Panc1 (cell line): ENCODE measurements around the gene TIGD6. TPM values are rescaled to one million over a fixed set of nuclear protein-coding genes. Genes with fewer than 3 reads are reported as not detected.

Experiments used
- ATAC-seq: fragments of 200-7000 bp; cut with Tn5 transposase; 2 replicates; pipeline ENCODE4 v1.9.1; 2020; ENCODE audit warnings: mild to moderate bottlenecking, moderate library complexity
- BruUV-seq: library from RNA; stranded (reverse); fragments of 400-500 nt; replicated peaks from 2 replicates; lab custom pipeline; 2021; lab: Mats Ljungman, UMichigan
- CTCF ChIA-PET: fragments of 300-600 bp; sonication (Branson Sonifier 250); formaldehyde crosslinking; loops from one replicate; lab custom pipeline; 2022; ENCODE audit warnings: antibody characterized with exemption; lab: Charles Lee
- POLR2A ChIA-PET: fragments of 300-600 bp; sonication (Branson Sonifier 250); formaldehyde crosslinking; loops from one replicate; lab custom pipeline; 2022; ENCODE audit warnings: antibody characterized with exemption; lab: Charles Lee
- DNase-seq: peaks from one replicate; pipeline ENCODE4 v3.0.0-alpha.2; 2010; ENCODE audit warnings: low read depth, low spot score
- H3K27ac ChIP-seq: 2 replicates; pipeline ENCODE4 v1.5.1; 2011; ENCODE audit warnings: mild to moderate bottlenecking, low read length, inconsistent platforms
- H3K27me3 ChIP-seq: fragments of 200-500 bp; sonication (Bioruptor generic); 2 replicates; pipeline ENCODE4 v1.6.0; 2014; ENCODE audit warnings: low read length, inconsistent platforms; ENCODE audit not compliant: control insufficient read depth, insufficient read depth
- H3K36me3 ChIP-seq: fragments of 200-500 bp; sonication (Bioruptor generic); 2 replicates; pipeline ENCODE4 v1.5.1; 2014; ENCODE audit warnings: inconsistent platforms, mild to moderate bottlenecking, low read length, moderate library complexity; ENCODE audit not compliant: control insufficient read depth, insufficient read depth
- H3K4me1 ChIP-seq: 2 replicates; pipeline ENCODE4 v1.5.1; 2011; ENCODE audit warnings: inconsistent platforms, mild to moderate bottlenecking, low read length, moderate library complexity; ENCODE audit not compliant: control insufficient read depth, insufficient read depth
- H3K4me3 ChIP-seq, 2 experiments: 2 replicates each; pipeline ENCODE4 v1.5.1; 2011 to 2012; ENCODE audit warnings: low read depth in 2 of 2, low read length in 2 of 2, mild to moderate bottlenecking in 2 of 2, inconsistent platforms in 1 of 2, moderate library complexity in 1 of 2
- H3K9me3 ChIP-seq: fragments of 200-500 bp; sonication (Bioruptor generic); 2 replicates; pipeline ENCODE4 v1.5.1; 2014; ENCODE audit warnings: low read depth, mild to moderate bottlenecking, inconsistent platforms, low read length, moderate library complexity; ENCODE audit not compliant: control insufficient read depth, insufficient read depth
- POLR2AphosphoS5 ChIP-seq: IDR thresholded peaks from 2 replicates; pipeline ENCODE4 v1.6.1; 2012; ENCODE audit warnings: mild to moderate bottlenecking, low read depth, low read length, moderate library complexity
- SIN3A ChIP-seq: IDR thresholded peaks from 2 replicates; pipeline ENCODE4 v1.6.1; 2012; ENCODE audit warnings: low read depth, mild to moderate bottlenecking, low read length, moderate library complexity, borderline replicate concordance; ENCODE audit not compliant: insufficient read depth
- TCF7L2 ChIP-seq: IDR thresholded peaks from 2 replicates; pipeline ENCODE4 v1.6.1; 2011; ENCODE audit warnings: mild to moderate bottlenecking, low read depth, low read length, inconsistent platforms
- in situ Hi-C: cut with HindIII; loops from 2 replicates; pipeline ENCODE4 v1.10.0; 2016; ENCODE audit warnings: low sequenced_read_pairs, low pct_unique_long_range_greater_than_20kb
- intact Hi-C: fragments of 100-400 bp; cut with micrococcal nuclease; formaldehyde crosslinking; loops from one replicate; pipeline ENCODE4 v1.10.0; 2022; ENCODE audit not compliant: unreplicated experiment
- total RNA-seq: library from RNA; stranded (reverse); gene quantifications from one replicate; pipeline ENCODE4 v1.2.1, GENCODE V29; 2021; ENCODE audit not compliant: unreplicated experiment
- TF ChIP-seq, protein P1 (sequence below): fragments of 450-650 bp; IDR thresholded peaks from 2 replicates; pipeline ENCODE4 v1.5.1; 2017; ENCODE audit warnings: mild to moderate bottlenecking
- TF ChIP-seq, protein P2 (sequence below), 2 experiments: IDR thresholded peaks; 2 replicates each; pipeline ENCODE4 v1.6.1; 2011 to 2012; ENCODE audit warnings: low read depth in 2 of 2, control low read depth in 1 of 2, low read length in 1 of 2, mild to moderate bottlenecking in 1 of 2, moderate library complexity in 1 of 2; ENCODE audit not compliant: insufficient read depth in 1 of 2

TIGD6 gene
- total RNA-seq, 1 experiment from 2014 or later, result 7.1 TPM

DNA sequence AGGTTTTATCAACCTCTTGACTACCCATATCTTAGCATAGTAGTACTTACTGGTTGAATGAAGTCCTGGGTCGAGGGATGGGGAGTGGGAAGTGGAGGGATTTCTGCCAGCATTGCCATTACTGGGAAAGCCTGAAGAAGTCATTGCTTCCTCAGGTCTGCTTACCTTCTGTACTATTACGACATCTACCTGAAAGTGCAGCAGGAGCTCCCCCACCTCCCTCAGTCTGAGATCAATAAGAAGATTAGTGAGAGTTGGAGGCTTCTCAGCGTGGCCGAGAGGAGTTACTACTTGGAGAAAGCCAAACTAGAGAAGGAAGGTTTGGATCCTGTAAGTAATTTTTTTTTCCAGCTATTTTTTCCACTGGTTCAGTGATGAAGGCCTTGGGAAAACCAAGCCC, 5.9 kb upstream of the TIGD6 start:
- peaks cover 29% of the 10 kb centered on the region for H3K36me3 ChIP-seq
- ATAC-seq, result no peak
- BruUV-seq, result no TSS peak
- H3K27me3 ChIP-seq, result no peaks in the 10 kb centered on the region
- ChIA-PET POLR2A (interaction anchor here (1.2 kb wide), 1 partner anchor 15 kb away, joined by 12 read pairs; no protein-coding TSS in a partner anchor), CTCF (interaction anchor here (0.7 kb wide), 1 partner anchor 284 kb away, joined by 3 read pairs; no protein-coding TSS in a partner anchor)
- no peaks in the 10 kb centered on the region for H3K9me3 ChIP-seq
- H3K27ac ChIP-seq, result no peak overlapping the region
- in situ Hi-C loops, result no loop called here
- intact Hi-C loops, result no loop called here
- no peak overlapping the region for H3K4me3 ChIP-seq
- H3K4me1 ChIP-seq, result peaks cover 11% of the 10 kb centered on the region
- TF ChIP-seq SIN3A (no peak), TCF7L2 (no peak), POLR2AphosphoS5 (no peak)
- TF ChIP-seq, protein P1, sequence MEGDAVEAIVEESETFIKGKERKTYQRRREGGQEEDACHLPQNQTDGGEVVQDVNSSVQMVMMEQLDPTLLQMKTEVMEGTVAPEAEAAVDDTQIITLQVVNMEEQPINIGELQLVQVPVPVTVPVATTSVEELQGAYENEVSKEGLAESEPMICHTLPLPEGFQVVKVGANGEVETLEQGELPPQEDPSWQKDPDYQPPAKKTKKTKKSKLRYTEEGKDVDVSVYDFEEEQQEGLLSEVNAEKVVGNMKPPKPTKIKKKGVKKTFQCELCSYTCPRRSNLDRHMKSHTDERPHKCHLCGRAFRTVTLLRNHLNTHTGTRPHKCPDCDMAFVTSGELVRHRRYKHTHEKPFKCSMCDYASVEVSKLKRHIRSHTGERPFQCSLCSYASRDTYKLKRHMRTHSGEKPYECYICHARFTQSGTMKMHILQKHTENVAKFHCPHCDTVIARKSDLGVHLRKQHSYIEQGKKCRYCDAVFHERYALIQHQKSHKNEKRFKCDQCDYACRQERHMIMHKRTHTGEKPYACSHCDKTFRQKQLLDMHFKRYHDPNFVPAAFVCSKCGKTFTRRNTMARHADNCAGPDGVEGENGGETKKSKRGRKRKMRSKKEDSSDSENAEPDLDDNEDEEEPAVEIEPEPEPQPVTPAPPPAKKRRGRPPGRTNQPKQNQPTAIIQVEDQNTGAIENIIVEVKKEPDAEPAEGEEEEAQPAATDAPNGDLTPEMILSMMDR, result no peak
- TF ChIP-seq, protein P2, sequence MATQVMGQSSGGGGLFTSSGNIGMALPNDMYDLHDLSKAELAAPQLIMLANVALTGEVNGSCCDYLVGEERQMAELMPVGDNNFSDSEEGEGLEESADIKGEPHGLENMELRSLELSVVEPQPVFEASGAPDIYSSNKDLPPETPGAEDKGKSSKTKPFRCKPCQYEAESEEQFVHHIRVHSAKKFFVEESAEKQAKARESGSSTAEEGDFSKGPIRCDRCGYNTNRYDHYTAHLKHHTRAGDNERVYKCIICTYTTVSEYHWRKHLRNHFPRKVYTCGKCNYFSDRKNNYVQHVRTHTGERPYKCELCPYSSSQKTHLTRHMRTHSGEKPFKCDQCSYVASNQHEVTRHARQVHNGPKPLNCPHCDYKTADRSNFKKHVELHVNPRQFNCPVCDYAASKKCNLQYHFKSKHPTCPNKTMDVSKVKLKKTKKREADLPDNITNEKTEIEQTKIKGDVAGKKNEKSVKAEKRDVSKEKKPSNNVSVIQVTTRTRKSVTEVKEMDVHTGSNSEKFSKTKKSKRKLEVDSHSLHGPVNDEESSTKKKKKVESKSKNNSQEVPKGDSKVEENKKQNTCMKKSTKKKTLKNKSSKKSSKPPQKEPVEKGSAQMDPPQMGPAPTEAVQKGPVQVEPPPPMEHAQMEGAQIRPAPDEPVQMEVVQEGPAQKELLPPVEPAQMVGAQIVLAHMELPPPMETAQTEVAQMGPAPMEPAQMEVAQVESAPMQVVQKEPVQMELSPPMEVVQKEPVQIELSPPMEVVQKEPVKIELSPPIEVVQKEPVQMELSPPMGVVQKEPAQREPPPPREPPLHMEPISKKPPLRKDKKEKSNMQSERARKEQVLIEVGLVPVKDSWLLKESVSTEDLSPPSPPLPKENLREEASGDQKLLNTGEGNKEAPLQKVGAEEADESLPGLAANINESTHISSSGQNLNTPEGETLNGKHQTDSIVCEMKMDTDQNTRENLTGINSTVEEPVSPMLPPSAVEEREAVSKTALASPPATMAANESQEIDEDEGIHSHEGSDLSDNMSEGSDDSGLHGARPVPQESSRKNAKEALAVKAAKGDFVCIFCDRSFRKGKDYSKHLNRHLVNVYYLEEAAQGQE (IDR thresholded peaks at IDR 0.05; ENCODE audit: insufficient read depth in 1 of 2, low read depth in 2 of 2, low read length in 1 of 2), result no peak
- no peak for DNase-seq

DNA sequence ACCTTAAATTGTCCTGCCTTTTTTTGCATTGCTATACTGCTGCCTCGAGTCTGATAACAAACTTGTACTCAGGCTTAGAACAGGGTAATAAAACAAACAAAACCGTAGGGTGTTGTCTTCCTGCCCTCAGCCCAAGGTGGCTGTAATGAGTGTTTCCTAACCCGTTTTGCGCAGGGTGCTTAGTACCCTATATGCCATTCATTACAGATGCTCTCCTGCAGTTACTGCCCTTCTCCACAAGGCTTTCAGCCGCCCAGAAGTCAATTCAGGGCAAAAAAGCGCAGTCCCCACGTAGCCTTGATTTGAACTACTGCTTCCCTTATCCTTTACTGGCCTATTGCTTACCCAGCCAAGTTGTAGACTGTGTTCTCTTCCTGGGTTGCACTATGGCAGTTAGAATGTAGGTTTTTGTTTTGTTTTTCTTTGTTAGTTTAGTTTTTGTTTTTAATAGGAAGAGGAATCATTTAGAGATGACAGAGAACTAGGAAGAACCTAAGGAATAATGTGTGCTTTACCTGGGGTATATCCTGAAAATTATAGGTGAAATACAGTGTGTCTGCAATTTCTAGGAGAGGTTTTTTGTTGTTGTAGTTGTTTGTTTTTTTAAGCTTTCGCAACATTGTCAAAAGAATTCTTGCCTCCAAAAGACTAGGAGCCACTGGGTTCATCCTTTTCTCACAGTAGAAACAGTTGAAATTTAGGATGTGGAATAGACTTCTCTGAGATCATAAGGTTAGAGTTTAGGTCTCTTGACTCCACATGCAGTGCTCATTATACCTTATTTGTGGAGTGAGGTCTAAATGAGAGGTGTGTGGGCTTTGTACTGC, 1.4 kb upstream of the TIGD6 start:
- in situ Hi-C loops, result no loop called here
- peaks cover 6% of the 10 kb centered on the region for H3K36me3 ChIP-seq
- H3K27me3 ChIP-seq, result no peaks in the 10 kb centered on the region
- intact Hi-C loops, result no loop called here
- H3K4me3 ChIP-seq, result peak overlapping the region; percentile 92 to 100
- CTCF ChIA-PET, result interaction anchor here (0.6 kb wide), 1 partner anchor 18 kb away, joined by 6 read pairs; no protein-coding TSS in a partner anchor
- peaks cover 17% of the 10 kb centered on the region for H3K4me1 ChIP-seq
- no peaks in the 10 kb centered on the region for H3K9me3 ChIP-seq
- BruUV-seq, result no TSS peak
- DNase-seq (peak; percentile 25), ATAC-seq (peak; percentile 61)
- H3K27ac ChIP-seq, result peak overlapping the region; percentile 97
- no peak for TF ChIP-seq SIN3A
- TF ChIP-seq, protein P1, result peak; percentile 73
- POLR2A ChIA-PET, result interaction anchor here (0.6 kb wide), 1 partner anchor 90 kb away, joined by 4 read pairs; no protein-coding TSS in a partner anchor
